Bone marrow (tissue), 2 donors: ENCODE data around the gene CHD6.

Experiments used
- DNase-seq, 2 donors: peaks; one replicate each; lab custom pipeline; 2025; lab: John Stamatoyannopoulos, UW

Gene CHD6

DNA sequence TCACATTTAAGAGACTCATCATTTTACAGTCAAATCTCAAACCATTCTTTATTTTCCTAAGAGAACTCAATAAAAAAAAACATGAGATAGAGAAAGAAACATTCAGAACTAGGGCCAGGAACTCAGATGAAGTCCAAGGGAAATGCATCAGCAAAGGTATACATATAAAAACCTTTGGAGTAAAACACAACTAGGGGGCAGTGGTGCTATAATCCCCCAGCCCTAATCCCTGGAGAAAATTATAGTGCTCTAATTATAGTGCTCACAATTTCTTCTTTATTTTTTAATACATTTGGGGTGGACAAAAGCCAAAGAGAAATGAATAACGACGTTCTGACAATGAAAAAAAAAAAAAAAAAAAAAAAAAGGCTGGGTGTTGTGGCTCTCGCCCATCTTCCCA lies 151.0 kb downstream of the CHD6 start:
- DNase-seq: no peak

DNA sequence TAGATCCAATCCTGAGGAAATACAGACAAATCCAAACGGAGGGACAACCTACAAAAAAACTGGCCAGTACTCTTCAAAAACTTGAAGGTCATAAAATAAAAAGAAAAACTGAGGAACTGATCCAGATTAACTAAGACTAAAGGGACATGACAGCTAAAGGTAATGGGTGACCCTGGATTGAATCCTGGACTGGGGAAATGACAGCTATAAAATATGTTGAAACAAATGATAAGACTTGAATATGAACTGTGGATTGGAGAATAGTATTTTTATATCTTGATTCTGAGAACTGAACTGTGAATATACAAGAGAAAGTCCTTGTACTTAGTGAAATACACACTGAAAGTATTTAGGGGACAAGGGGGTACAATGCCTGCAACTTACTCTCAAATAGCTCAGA lies 154.6 kb downstream of the CHD6 start:
- no peak for DNase-seq

DNA sequence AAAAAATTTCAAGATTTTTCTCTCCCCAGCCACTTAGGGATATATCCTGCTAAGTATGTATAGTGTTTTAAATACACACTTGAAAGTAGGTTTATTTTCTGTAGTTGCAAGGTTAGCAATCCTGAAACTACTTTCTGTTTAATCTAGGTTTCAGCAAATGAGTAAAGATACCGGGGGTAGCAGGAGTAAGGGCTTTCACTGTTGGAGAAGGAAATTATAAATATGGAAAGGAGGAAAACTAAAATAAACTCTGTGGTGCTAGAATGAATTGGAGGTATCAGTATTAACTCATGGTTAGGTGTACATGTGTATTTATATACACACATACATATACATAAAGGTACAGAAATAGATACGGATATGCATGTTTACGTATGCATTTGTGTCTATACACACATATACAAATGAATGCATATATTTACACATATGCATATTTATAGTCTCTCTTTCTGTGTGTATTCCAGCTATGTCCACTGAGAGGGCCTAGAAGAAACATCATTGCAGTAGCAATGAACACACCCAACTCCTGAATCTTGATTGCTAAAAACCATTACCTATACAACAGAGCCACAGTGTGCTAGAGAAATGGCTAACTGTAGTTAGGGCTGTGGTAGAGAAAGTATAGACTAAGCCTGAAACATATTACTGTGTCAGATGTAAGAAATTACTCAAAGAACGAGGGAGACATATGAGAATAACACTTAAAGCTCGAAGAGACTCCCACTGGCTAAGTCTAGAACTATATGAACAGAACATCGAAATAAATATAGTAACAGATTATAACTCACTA lies 155.6 kb downstream of the CHD6 start:
- DNase-seq: no peak

DNA sequence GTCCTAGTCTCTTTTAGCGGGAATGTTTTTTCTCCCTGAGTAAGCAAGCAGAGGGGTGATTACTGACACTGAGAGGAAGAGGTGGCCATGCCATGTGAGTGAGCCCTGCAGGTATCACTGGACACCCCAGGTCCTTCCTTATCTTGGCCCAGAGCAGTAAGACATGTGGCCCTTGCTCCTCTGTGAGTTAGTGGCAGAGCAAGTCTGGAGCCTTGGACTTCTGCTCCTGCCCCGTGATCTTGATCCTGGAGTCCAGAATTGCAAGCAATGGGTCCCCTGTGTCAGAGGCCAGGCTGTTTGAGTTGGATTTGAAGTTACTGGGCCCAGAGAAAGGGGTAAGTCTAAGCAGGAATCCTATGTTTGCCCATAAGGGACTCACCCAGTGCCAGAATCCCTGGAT lies 159.4 kb downstream of the CHD6 start:
- DNase-seq: no peak

DNA sequence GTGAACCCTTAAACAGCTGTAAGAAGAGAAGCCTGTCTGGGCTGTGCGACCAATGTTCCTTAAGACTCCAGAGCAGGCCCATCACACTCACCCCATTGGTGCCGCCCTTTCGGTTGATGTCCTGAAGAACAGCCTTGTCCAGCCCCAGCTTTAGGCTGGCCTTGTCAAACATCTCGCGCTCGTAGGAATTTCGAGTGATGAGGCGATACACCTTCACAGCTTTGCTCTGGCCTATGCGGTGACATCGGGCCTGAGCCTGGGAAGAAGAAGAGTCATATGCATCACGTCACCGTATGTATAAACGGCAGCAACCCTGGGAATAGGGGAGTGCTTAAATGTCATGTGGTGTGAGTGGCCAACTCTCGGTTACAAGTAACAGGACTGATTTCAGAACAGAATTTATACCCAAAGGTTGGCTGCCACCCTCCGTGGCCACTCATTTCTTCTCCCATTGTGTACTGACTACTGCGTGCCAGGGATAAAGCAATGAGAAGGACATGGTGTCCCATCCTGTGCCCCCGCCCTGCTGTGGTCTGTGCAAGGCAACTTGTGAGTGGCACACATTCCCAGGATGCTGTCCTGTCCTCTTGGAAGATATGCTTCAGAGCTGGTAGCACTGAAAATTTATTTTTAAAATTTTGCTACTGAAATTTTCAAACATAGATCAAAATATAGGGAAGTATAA lies 160.9 kb downstream of the CHD6 start:
- DNase-seq: no peak

DNA sequence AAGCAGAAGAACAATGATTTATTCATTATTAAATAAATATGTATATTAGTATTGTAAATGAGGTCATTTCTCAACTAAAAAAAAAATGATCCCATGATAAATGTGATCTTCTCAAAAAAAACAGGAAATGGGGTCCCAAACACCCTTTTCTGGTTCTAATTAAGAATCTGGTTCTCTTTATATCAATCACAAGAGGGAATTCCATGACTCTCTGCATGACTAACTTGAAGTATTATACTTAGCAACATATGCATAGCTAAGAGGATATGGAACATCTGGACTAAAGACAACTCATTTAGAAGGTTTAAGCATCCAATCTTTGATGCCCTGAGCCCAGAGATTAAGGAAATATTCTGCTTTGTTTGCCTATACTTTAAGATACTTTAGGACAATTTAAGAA lies 161.8 kb downstream of the CHD6 start:
- no peak for DNase-seq

DNA sequence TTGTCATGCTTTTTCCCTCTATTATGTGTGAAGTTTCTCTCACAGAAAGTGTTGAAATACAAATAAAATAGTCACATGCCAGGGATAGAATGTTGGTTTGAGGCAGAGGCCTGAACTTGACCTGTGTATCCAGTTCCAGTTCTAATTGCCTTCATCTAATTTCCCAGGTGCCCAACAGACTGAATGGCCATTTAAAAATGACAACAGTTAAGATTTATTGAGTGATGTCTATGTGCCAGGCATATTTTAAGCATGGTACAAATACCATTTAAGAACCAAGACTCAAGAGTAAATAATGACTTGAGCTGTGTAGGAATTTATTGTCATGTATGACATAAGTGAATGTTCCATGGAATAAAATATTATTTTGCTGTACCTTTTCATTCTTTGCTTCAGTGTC lies 163.9 kb downstream of the CHD6 start:
- DNase-seq: no peak

DNA sequence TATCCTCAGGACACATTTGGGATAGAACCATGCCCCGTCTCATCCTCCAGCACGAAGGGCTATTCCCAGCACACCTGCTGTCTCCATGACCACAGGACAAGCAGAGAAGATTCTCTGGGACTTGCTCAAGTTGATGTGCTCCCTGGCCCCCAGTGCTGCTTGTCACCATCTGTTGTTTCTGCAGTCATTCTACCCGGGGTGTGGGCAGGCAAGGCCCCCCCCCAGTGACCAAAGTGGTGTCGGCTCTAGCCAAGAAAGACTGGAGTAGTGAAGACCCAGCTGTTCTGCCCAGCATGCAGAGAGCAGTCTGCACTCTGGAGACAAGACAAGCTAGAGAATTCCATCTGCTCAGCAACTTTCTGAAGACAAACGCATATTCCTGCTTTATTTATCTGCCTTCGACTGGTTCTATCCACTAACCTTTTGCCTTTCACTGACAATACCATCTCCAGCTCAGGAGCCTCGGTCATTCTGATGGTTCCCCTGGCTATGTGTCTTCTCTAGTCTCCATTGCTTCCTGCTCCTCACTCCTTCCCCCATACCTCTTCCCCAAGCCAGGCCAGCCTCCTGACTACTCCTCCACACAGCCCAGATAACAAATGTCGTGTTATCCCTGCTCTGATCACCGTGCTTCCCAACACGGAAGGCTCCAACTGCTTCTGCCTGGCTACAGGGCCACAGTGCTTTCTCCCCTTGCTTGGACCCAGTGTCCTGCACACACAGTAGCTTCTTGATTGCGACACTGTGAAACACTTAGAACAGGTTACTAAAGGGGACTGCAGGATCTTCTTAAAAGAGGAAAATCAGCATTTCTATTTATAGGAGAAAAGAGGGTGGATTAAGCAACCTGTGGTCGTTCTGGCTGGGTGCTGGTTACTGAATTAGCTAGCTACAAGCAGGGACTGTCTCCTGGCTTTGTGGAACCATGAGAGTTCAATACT lies 164.9 kb downstream of the CHD6 start:
- DNase-seq: no peak

DNA sequence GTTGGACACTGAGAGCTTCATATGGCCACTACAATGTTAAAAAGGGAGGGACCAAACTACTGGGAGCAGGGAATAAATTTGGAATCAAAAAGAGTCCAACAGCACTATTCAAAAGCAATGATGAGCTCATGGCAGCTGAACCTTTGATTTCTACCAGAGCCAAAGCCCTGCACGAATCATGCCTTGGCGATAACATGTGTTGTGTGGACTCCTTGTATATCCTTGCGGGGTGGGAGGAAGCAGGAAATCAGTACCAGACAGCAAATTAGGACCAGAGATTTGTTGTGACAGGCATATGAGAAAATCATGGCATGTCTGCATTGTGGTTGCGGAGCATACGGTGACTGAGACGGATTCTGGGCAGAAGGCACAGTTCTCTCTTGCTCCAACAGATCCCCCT lies 166.0 kb downstream of the CHD6 start:
- DNase-seq: no peak

GRCh38 chr20:41447006-41447405 lies 171.2 kb downstream of the CHD6 start:
- no peak for DNase-seq

DNA sequence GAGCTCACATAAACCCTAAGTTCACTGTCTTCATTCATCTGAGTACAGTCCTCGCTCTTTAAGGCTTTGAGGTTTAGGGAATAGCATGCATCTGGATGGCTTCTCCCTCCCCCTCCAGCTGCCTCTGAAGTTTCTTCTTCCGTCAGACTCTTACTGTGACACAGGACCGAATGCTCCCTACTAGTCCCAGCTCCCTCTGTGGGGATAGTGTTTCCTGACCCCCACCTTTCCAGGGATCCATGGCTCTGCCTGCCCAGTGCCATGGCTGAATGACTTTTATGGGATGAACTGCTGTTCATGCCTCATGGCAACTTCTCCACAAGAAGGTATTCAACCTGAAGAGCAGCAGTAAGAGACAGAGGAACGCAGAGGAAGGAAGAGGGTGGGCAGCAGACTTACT lies 171.7 kb downstream of the CHD6 start:
- no peak for DNase-seq

GRCh38 chr20:41444821-41445220 lies 173.4 kb downstream of the CHD6 start:
- no peak for DNase-seq

DNA sequence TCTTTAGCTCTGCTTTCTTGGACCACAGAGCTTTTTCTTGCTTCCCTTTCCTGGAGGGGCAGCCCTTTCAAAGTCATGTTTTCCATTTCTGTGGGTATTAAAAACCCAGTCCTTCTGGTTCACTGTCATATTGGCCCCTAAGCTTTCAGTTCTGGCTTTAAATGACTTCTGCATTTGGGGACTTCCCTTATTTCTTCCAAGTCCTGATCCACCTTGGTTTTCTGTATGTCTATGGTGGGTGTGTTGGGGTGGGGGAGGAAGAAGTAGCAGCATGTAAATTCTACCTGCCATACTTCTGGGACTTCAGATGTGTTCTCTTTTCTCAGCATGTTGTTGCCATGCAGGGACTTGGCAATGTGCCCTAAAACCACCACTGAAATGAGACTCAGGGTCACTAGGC lies 174.5 kb downstream of the CHD6 start:
- DNase-seq: peak in 1 of 2 donors; percentile 50

DNA sequence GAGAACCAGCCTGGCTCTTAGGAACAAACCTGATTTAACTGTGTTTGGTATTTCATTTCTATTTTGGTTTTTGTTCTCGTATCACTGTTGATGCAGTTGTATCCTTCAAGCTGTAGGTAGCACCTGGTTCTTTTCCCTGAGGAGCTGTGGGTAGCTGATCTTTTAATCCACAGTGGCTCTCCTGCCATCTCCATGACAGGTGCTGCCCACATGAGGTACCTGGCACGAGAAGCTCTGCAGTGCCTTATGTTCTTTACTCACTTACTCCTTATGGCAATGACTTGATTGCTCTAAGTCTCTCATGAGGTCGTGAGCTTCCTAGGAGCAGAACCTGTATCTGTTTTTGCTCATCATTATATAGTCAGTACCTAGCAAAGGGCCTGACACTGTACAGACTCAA lies 177.3 kb downstream of the CHD6 start:
- no peak for DNase-seq

DNA sequence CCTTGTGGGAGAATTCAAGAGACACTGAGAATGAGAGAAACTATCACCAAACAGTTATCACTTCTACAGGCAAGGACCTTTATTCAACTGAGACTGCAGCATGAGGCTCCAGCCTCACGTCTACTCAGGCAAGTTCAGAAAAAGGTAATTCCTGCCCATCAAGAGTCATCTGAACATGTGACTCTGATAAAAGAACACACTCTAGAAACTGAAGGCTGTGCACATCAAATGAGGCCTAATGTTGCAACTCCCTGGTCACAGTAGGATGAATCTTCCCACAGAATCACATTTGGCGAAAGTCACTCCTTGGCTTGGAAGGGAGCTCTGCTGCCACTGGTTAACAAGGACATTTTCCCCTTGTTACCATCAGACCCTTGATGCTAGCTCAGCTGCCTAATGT lies 180.3 kb downstream of the CHD6 start:
- DNase-seq: no peak

GRCh38 chr20:41436679-41437078 lies 181.5 kb downstream of the CHD6 start:
- DNase-seq: peak in 1 of 2 donors; percentile 12

DNA sequence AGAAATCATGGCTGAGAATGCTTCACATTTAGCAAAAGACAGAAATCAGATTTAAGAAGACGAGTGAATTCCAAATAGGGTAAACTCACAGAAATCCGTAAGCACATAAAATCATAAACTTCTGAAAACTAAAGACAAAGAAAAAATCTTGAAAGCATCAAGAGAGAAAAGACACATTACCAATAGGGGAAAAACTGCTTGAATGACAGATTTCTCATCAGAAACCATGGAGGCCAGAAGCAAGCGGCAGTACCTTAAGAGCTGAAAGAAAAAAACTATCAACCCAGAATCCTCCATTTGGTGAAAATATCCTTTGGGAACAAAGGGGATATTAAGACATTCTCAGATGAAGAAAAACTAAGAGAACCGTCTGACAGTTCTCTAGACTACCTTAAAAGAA lies 185.0 kb downstream of the CHD6 start:
- DNase-seq: no peak

- DNase-seq: no peak
Measured at GRCh38 chr20:41432746-41433145, 185.4 kb downstream of the CHD6 start.

- DNase-seq: no peak
Measured at GRCh38 chr20:41428285-41428684, 189.9 kb downstream of the CHD6 start.

DNA sequence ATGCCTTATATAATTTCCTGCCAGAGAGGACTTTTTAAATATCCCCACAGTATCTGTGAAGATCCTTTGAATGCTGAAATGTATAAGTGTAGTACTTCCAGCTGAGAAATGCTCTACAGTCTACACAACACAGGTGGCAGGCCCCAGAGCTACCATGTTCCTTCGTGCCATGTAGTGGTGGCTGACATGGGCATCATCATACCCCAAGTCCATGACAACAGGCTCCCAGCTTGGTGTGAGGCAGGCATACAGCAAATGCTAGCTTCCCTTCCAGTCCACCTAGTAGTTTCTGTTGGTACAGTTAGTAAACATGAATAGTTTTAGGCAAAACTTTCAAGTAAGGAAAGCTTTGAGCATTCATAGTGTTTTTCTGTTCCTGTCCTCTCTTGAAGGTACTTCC lies 190.3 kb downstream of the CHD6 start:
- DNase-seq: no peak

DNA sequence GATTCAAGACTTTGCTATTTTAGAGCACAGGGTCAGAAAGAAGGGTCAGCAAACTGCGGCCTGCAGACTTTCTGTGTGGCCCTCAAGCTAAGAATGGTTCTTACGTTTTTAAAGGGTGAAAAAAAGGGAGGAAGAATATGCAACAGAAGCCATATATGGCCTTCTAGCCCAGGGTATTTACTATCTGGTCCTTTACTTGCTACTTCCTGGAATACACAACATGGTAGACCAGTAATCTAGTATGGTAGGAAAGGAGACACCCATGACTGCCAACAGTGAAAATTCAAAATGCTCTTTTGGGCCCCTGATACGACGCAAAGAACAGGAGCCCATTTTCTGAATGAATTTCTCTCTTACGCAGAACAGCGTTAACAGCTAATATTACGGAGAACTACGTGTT lies 191.2 kb downstream of the CHD6 start:
- DNase-seq: no peak

GRCh38 chr20:41426086-41426830 lies 191.9 kb downstream of the CHD6 start:
- no peak for DNase-seq
